Measurements from ENCODE around the gene ARHGEF16. TPM values are rescaled to one million over a fixed set of nuclear protein-coding genes. Genes with fewer than 3 reads are reported as not detected.

Gene ARHGEF16
- total RNA-seq, 1 donor from 2014 or later, result 5.4 TPM

GRCh38 chr1:3482378-3482849 is 27.9 kb downstream of the ARHGEF16 start:
- no peak for DNase-seq

GRCh38 chr1:3483380-3483779 is 28.9 kb downstream of the ARHGEF16 start:
- DNase-seq, result no peak

- no peak for DNase-seq
Measured at GRCh38 chr1:3483801-3484444, 29.5 kb downstream of the ARHGEF16 start.

- no peak for DNase-seq
Measured at GRCh38 chr1:3485016-3485415, 30.6 kb downstream of the ARHGEF16 start.

GRCh38 chr1:3488432-3488831 is 34.0 kb downstream of the ARHGEF16 start:
- no peak for DNase-seq

- no peak for DNase-seq
Measured at GRCh38 chr1:3490046-3490745, 35.7 kb downstream of the ARHGEF16 start.

GRCh38 chr1:3491291-3492246 is 37.1 kb downstream of the ARHGEF16 start:
- DNase-seq, result peak; percentile 46

GRCh38 chr1:3492545-3493246 is 38.2 kb downstream of the ARHGEF16 start:
- DNase-seq, result no peak

GRCh38 chr1:3494321-3495308 is 40.1 kb downstream of the ARHGEF16 start:
- no peak for DNase-seq

GRCh38 chr1:3495776-3496745 is 41.6 kb downstream of the ARHGEF16 start:
- DNase-seq, result no peak

GRCh38 chr1:3496916-3497315 is 42.5 kb downstream of the ARHGEF16 start:
- no peak for DNase-seq

GRCh38 chr1:3497521-3497920 is 43.1 kb downstream of the ARHGEF16 start:
- no peak for DNase-seq

GRCh38 chr1:3498246-3498930 is 43.9 kb downstream of the ARHGEF16 start:
- no peak for DNase-seq

GRCh38 chr1:3498986-3499385 is 44.5 kb downstream of the ARHGEF16 start:
- no peak for DNase-seq

GRCh38 chr1:3499611-3500010 is 45.1 kb downstream of the ARHGEF16 start:
- DNase-seq, result no peak

GRCh38 chr1:3500265-3500835 is 45.9 kb downstream of the ARHGEF16 start:
- no peak for DNase-seq

- no peak for DNase-seq
Measured at GRCh38 chr1:3501437-3501836, 47.0 kb downstream of the ARHGEF16 start.

- DNase-seq, result peak; percentile 67
Measured at GRCh38 chr1:3501856-3502640, 47.6 kb downstream of the ARHGEF16 start.
